Right atrium auricular region (tissue), 2 donors: ENCODE measurements around the gene LPIN1. TPM values are rescaled to one million over a fixed set of nuclear protein-coding genes. Genes with fewer than 3 reads are reported as not detected.

Experiments
- DNase-seq: peaks from one replicate; pipeline ENCODE4 v3.0.0-alpha.2; 2019; ENCODE audit warnings: low spot score
- H3K27ac ChIP-seq, 2 donors: fragments of 200-600 bp; sonication (generic); 1 replicate in 1 of 2; 2 replicates in 1 of 2; pipeline ENCODE4 v1.5.1; 2016 to 2019
- H3K27me3 ChIP-seq, 2 donors: fragments of 200-600 bp; sonication (generic); one replicate each; pipeline versions ENCODE4 v1.5.1 to v1.6.0; 2017 to 2019
- H3K36me3 ChIP-seq: fragments of 200-600 bp; sonication (generic); one replicate; pipeline ENCODE4 v1.5.1; 2016
- H3K4me1 ChIP-seq, 2 donors: fragments of 200-600 bp; sonication (generic); one replicate each; pipeline versions ENCODE4 v1.5.1 to v1.6.0; 2017 to 2019
- H3K4me3 ChIP-seq, 2 donors: fragments of 200-600 bp; sonication (generic); 1 replicate in 1 of 2; 2 replicates in 1 of 2; pipeline ENCODE4 v1.5.1; 2017 to 2019; ENCODE audit warnings: mild to moderate bottlenecking in 1 of 2, moderate library complexity in 1 of 2
- H3K9me3 ChIP-seq, 2 donors: fragments of 200-600 bp; sonication (generic); one replicate each; pipeline ENCODE4 v1.5.1; 2019
- CTCF ChIP-seq, 2 donors: fragments of 200-600 bp; sonication (generic); IDR thresholded peaks; one replicate each; pipeline ENCODE4 v1.5.1; 2019; ENCODE audit warnings: antibody characterized with exemption in 2 of 2
- total RNA-seq, 2 donors: library from RNA; depleted of rRNA; stranded (reverse); fragments of >200 nt; gene quantifications; one replicate each; pipeline ENCODE4 v1.1.0, GENCODE V29; 2016

LPIN1 gene
- total RNA-seq, 2 donors from 2014 or later, result 21.0 to 27.4 TPM

GRCh38 chr2:11715987-11716652 lies 30.3 kb upstream of the LPIN1 start:
- Histone ChIP-seq H3K36me3 (no peaks in the 10 kb centered on the region), H3K27ac (no peak overlapping the region), H3K4me1 (peaks cover 0 to 5% of the 10 kb centered on the region in 2 donors), H3K4me3 (no peak overlapping the region), H3K27me3 (no peaks in the 10 kb centered on the region), H3K9me3 (no peaks in the 10 kb centered on the region)
- no peak for DNase-seq
- no peak for TF ChIP-seq CTCF (IDR thresholded peaks at IDR 0.05)

- H3K4me1 ChIP-seq, result no peaks in the 10 kb centered on the region
- TF ChIP-seq CTCF (IDR thresholded peaks at IDR 0.05), result no peak
- no peaks in the 10 kb centered on the region for H3K27me3 ChIP-seq
- no peaks in the 10 kb centered on the region for H3K36me3 ChIP-seq
- no peak overlapping the region for H3K4me3 ChIP-seq
- H3K9me3 ChIP-seq, result no peaks in the 10 kb centered on the region
- no peak for DNase-seq
- no peak overlapping the region for H3K27ac ChIP-seq
Observed at GRCh38 chr2:11716689-11717321, 29.6 kb upstream of the LPIN1 start.

- Histone ChIP-seq H3K9me3 (no peaks in the 10 kb centered on the region), H3K27ac (no peak overlapping the region), H3K27me3 (no peaks in the 10 kb centered on the region), H3K4me3 (no peak overlapping the region), H3K4me1 (no peaks in the 10 kb centered on the region), H3K36me3 (no peaks in the 10 kb centered on the region)
- no peak for DNase-seq
- no peak for TF ChIP-seq CTCF (IDR thresholded peaks at IDR 0.05)
Observed at GRCh38 chr2:11717623-11718022, 28.8 kb upstream of the LPIN1 start.

GRCh38 chr2:11718606-11719005 lies 27.8 kb upstream of the LPIN1 start:
- Histone ChIP-seq H3K4me1 (no peaks in the 10 kb centered on the region), H3K27me3 (no peaks in the 10 kb centered on the region), H3K36me3 (no peaks in the 10 kb centered on the region), H3K9me3 (no peaks in the 10 kb centered on the region), H3K27ac (no peak overlapping the region), H3K4me3 (no peak overlapping the region)
- no peak for TF ChIP-seq CTCF (IDR thresholded peaks at IDR 0.05)
- DNase-seq, result no peak

GRCh38 chr2:11719230-11719977 lies 27.0 kb upstream of the LPIN1 start:
- H3K36me3 ChIP-seq, result no peaks in the 10 kb centered on the region
- no peak for DNase-seq
- no peak overlapping the region for H3K4me3 ChIP-seq
- H3K27ac ChIP-seq, result no peak overlapping the region
- H3K27me3 ChIP-seq, result no peaks in the 10 kb centered on the region
- no peak for TF ChIP-seq CTCF (IDR thresholded peaks at IDR 0.05)
- H3K4me1 ChIP-seq, result no peaks in the 10 kb centered on the region
- no peaks in the 10 kb centered on the region for H3K9me3 ChIP-seq
